IMR-90 (cell line): Measurements from ENCODE around the gene FAM234A.

Source experiments
- CHD1 ChIP-seq: IDR thresholded peaks from 2 replicates; pipeline ENCODE4 v1.6.1; 2012; ENCODE audit warnings: low read depth, low read length, improper control_type of control experiment
- MAFK ChIP-seq: IDR thresholded peaks from 2 replicates; pipeline ENCODE4 v1.6.1; 2012; ENCODE audit warnings: low read depth, low read length, improper control_type of control experiment
- MXI1 ChIP-seq: IDR thresholded peaks from 2 replicates; pipeline ENCODE4 v1.6.1; 2012; ENCODE audit warnings: low read depth, mild to moderate bottlenecking, low read length, moderate library complexity, borderline replicate concordance
- NFE2L2 ChIP-seq: fragments of 150-350 bp; IDR thresholded peaks from 2 replicates; pipeline ENCODE4 v1.6.1; 2016; ENCODE audit warnings: low read depth, mild to moderate bottlenecking, low read length
- POLR2A ChIP-seq: IDR thresholded peaks from 2 replicates; pipeline ENCODE4 v1.6.1; 2012; ENCODE audit warnings: mild to moderate bottlenecking, low read depth, low read length
- RAD21 ChIP-seq: IDR thresholded peaks from 2 replicates; pipeline ENCODE4 v1.6.1; 2012; ENCODE audit warnings: low read length, improper control_type of control experiment
- RCOR1 ChIP-seq: IDR thresholded peaks from 2 replicates; pipeline ENCODE4 v1.6.1; 2012; ENCODE audit warnings: mild to moderate bottlenecking, low read length, improper control_type of control experiment; ENCODE audit not compliant: insufficient replicate concordance
- RFX5 ChIP-seq: IDR thresholded peaks from 2 replicates; pipeline ENCODE4 v1.8.0; 2012; ENCODE audit warnings: low read depth, mild to moderate bottlenecking, low read length, moderate library complexity
- SMC3 ChIP-seq: fragments of 150-350 bp; IDR thresholded peaks from 2 replicates; pipeline ENCODE4 v1.6.1; 2016; ENCODE audit warnings: low read depth, mild to moderate bottlenecking, antibody characterized with exemption, low read length, moderate library complexity
- TF ChIP-seq, protein P1 (sequence below): conservative IDR thresholded peaks from 2 replicates; pipeline ENCODE4 v1.5.1; 2012; ENCODE audit warnings: mild to moderate bottlenecking, low read depth, low read length, improper control_type of control experiment

DNA sequence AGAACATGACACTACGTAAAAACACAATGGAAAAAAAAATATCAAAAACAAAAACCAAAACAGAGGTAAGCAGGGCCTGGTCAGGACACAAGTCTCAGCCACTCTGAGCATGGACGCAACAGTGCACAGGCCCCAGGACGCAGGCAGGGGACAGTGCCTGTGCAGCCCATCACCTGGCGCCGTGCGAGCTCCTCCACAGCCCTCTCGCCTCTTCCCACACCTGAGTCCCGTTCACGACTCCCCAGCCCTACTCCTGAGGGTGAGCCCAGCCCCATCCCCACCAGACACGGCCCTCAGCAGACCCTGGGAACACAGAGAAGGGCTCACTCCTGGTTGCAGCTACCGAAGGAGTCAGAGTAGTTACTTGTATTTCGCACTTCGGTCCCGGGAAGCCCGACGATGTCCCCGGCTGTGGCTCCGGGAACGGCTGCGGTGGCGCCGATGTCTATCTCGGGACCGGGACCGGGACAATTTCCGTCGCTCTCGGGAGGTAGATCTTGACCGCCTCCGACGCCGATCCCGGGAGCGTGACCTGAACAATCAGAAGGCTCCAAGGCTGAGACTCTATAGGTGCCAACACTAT is 44.9 kb upstream of the FAM234A start:
- TF ChIP-seq RCOR1, result no peak
- TF ChIP-seq RFX5, result no peak
- TF ChIP-seq, protein P1, sequence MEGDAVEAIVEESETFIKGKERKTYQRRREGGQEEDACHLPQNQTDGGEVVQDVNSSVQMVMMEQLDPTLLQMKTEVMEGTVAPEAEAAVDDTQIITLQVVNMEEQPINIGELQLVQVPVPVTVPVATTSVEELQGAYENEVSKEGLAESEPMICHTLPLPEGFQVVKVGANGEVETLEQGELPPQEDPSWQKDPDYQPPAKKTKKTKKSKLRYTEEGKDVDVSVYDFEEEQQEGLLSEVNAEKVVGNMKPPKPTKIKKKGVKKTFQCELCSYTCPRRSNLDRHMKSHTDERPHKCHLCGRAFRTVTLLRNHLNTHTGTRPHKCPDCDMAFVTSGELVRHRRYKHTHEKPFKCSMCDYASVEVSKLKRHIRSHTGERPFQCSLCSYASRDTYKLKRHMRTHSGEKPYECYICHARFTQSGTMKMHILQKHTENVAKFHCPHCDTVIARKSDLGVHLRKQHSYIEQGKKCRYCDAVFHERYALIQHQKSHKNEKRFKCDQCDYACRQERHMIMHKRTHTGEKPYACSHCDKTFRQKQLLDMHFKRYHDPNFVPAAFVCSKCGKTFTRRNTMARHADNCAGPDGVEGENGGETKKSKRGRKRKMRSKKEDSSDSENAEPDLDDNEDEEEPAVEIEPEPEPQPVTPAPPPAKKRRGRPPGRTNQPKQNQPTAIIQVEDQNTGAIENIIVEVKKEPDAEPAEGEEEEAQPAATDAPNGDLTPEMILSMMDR, result no peak
- TF ChIP-seq MAFK, result no peak
- TF ChIP-seq POLR2A, result no peak
- no peak for TF ChIP-seq CHD1
- no peak for TF ChIP-seq MXI1
- TF ChIP-seq SMC3, result no peak
- TF ChIP-seq NFE2L2, result no peak
- TF ChIP-seq RAD21, result no peak
